HG03045 (cell line): Measurements from ENCODE around the gene PIP5K1C.
"Not testable (repeated sequence)": the region's sequence is repeated elsewhere in the genome, so short reads cannot be mapped to it uniquely, and the experiment has no call there.

ENCODE experiments used
- ATAC-seq: cut with Tn5 transposase; IDR thresholded peaks from one replicate; pipeline ENCODE4 v1.9.1; 2021; ENCODE audit warnings: mild to moderate bottlenecking, moderate library complexity; ENCODE audit not compliant: unreplicated experiment

PIP5K1C gene

GRCh38 chr19:3678188-3678587 lies 22.1 kb downstream of the PIP5K1C start:
- no peak for ATAC-seq

- ATAC-seq: no peak
Observed at GRCh38 chr19:3674784-3675543, 25.3 kb downstream of the PIP5K1C start.

- no peak for ATAC-seq
Observed at GRCh38 chr19:3673506-3674439, 26.5 kb downstream of the PIP5K1C start.

- ATAC-seq: no peak
Observed at GRCh38 chr19:3672993-3673392, 27.3 kb downstream of the PIP5K1C start.

- ATAC-seq: no peak
Observed at GRCh38 chr19:3672575-3672948, 27.7 kb downstream of the PIP5K1C start.

GRCh38 chr19:3671680-3672574 lies 28.3 kb downstream of the PIP5K1C start:
- no peak for ATAC-seq

- no peak for ATAC-seq
Observed at GRCh38 chr19:3670796-3671679, 29.2 kb downstream of the PIP5K1C start.

- no peak for ATAC-seq
Observed at GRCh38 chr19:3669947-3670795, 30.1 kb downstream of the PIP5K1C start.

- ATAC-seq: no peak
Observed at GRCh38 chr19:3669082-3669946, 31.0 kb downstream of the PIP5K1C start.

- ATAC-seq: no peak
Observed at GRCh38 chr19:3668331-3669081, 31.8 kb downstream of the PIP5K1C start.

GRCh38 chr19:3667766-3668165 lies 32.5 kb downstream of the PIP5K1C start:
- ATAC-seq: no peak

GRCh38 chr19:3667037-3667638 lies 33.1 kb downstream of the PIP5K1C start:
- no peak for ATAC-seq

GRCh38 chr19:3666545-3666856 lies 33.8 kb downstream of the PIP5K1C start:
- not testable (repeated sequence) for ATAC-seq

GRCh38 chr19:3665681-3666544 lies 34.4 kb downstream of the PIP5K1C start:
- ATAC-seq: no peak

GRCh38 chr19:3664879-3665642 lies 35.2 kb downstream of the PIP5K1C start:
- ATAC-seq: no peak
